MM.1S (cell line): ENCODE measurements around the gene F5.

Experiments used
- EZH2phosphoT487 ChIP-seq: fragments of 300-600 bp; sonication (generic); IDR thresholded peaks from 2 replicates; pipeline ENCODE4 v1.6.1; 2018; ENCODE audit warnings: antibody characterized with exemption, low read length
- TF ChIP-seq, protein P1 (sequence below): fragments of 300-600 bp; sonication (generic); IDR thresholded peaks from 2 replicates; pipeline ENCODE4 v1.5.1; 2016; ENCODE audit warnings: antibody characterized with exemption, low read length, mixed read lengths

DNA sequence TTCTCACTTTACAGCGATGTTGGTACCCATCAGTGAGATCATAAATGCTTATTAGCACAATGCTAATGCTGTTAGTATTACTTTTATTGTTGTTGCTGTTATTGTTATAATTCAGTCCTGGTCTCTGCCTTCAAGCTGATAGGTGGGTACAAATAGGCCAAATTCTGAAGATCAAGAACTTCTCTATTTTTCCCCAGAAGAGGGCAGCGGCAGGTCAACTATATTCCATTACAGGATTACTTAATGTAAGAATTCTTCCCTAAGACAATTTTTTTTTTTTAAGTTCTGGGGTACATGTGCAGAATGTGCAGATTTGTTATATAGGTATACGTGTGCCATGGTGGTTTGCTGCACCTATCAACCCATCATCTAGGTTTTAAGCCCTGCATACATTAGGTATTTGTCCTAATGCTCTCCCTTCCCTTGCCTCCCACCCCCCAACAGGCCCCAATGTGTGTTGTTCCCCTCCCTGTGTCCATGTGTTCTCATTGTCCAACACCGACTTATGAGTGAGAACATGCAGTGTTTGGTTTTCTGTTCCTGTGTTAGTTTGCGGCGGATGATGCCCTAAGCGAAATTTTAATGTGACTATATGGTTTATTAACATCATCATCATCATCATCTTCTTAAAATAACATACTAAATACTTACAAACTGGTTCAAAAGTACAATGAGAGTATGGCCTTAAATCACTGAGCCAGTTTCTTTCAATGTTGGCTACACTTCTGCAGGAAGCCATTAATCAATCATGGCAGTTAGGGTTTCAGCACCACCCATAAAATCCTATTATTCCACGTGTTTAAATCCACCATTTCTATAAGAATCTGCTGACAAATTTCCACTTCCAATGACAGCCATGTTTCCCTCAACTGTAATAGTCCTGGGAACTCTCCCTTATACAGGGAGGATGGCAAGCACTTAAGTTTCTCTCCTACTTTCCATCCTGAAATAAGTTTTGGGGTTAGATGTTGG, 119.7 kb downstream of the F5 start:
- TF ChIP-seq, protein P1, sequence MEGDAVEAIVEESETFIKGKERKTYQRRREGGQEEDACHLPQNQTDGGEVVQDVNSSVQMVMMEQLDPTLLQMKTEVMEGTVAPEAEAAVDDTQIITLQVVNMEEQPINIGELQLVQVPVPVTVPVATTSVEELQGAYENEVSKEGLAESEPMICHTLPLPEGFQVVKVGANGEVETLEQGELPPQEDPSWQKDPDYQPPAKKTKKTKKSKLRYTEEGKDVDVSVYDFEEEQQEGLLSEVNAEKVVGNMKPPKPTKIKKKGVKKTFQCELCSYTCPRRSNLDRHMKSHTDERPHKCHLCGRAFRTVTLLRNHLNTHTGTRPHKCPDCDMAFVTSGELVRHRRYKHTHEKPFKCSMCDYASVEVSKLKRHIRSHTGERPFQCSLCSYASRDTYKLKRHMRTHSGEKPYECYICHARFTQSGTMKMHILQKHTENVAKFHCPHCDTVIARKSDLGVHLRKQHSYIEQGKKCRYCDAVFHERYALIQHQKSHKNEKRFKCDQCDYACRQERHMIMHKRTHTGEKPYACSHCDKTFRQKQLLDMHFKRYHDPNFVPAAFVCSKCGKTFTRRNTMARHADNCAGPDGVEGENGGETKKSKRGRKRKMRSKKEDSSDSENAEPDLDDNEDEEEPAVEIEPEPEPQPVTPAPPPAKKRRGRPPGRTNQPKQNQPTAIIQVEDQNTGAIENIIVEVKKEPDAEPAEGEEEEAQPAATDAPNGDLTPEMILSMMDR, result peak; percentile 49
- TF ChIP-seq EZH2phosphoT487, result no peak
